HG03558 (cell line): ENCODE results near the gene PARD3.

Source experiments
- ATAC-seq: cut with Tn5 transposase; IDR thresholded peaks from one replicate; pipeline ENCODE4 v1.9.1; 2021; ENCODE audit warnings: moderate number of reproducible peaks; ENCODE audit not compliant: unreplicated experiment; ENCODE audit errors: extremely low read depth

PARD3 gene

DNA sequence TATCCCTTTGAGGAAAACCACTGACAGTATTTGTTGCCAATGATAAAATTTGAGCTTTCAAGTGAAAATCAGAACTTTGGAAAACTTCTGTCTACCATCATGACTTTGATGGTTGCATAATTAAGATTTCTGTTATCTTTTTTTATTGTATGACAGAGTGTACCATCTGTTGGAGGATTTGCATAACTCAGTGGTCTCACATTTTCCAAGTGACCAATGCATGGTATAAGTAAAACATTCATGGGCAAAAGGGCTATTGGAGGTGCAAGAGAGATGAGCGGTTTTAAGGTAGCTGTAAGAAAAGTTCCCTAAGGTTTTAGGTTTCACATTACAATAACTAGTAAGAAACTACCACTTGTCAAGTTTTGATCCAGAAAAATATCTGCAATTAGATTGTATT, 625.3 kb downstream of the PARD3 start:
- ATAC-seq = no peak

DNA sequence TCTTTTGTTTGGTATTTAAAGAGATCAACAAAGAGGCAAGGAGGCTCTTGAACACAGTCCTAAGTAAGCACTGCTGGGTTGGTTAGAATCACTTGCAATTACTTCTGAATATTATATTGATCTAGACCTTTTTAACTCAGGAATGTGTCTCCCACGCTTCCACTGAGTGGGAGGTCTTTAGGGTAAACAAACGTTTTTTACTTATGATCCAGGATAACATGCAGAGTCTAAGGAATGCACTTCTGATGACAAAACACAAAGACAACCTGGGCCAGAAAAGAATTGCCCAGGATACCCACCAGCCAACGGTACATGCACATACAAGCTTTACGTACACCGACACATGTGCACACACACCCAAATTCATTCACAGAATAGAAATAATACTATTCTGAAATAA, 626.9 kb downstream of the PARD3 start:
- ATAC-seq = no peak

DNA sequence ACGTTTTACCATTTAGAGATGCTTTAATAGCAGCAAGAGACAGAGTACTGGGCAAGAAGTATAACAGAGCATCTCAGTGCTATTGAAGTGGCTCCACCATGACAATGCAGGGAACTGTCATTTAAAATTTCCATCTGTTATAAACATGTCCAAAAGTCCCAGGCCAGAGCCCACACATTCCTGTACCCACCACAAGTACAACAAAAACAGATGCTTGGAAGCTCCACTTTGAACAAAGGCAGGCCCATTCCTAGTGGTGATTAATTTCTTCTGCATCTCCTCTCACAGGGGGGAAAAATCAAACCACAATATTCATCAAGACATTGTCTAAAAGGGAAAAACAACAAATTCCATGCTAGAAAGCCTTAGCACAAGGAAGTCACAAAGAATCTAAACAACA, 627.9 kb downstream of the PARD3 start:
- ATAC-seq = no peak

DNA sequence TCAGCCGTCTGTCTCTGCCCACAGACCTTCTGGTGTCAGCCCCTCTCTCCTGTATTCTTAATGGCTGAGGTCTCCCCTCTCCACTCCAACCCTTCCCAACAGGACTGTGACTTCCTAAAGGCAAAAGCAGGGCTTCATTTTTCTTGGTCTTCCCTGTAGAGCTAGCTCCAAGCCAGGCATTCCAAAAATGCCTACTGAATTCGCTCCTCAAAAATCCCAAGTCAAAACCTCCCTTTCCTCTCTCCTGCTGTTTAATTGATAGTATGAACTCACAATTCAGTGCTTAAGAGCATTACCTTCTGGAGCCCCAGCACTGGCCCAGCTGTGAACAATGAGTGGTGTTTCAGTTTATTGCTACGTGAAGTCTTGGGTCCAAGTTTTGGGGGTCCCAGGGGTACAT, 628.4 kb downstream of the PARD3 start:
- ATAC-seq = no peak

DNA sequence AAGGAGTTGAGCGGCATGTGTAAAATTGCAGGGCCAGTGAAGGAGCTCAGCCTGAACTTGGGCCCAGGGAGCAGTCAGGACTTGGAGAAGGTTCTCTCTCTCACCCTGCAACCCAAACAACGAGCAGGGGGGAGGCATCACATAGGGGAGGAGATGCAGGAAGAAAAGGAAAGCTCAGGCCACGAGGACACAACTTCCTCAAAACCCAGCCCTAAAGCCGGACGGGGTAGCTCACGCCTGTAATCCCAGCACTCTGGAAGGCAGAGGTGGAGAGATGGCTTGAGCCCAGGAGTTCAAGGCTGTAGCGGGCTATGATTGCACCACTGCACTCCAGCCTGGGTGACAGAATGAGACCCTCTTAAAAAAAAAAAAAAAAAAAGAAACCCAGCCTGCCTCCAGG, 629.1 kb downstream of the PARD3 start:
- no peak for ATAC-seq

DNA sequence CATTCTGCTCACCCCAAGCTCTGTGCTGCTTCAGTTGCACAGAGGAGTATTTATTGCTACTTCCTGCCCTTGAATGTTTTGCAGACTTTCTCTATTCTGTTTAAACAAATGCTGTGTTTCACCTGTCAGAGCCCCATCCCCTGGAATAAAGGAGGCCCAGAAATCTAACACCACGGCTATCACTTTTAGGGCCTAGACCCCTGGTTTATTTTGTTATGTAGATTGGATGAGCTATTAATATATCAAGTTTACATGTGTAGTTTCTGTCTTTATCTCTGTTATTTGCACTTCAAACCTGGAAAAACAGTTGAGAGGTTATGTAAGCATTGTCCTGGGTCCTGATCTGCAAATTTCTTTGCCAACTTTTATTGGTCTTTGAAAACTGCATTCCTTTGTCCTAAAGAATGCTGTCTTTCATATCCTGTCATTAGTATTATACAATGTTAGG, 630.1 kb downstream of the PARD3 start:
- ATAC-seq = no peak

DNA sequence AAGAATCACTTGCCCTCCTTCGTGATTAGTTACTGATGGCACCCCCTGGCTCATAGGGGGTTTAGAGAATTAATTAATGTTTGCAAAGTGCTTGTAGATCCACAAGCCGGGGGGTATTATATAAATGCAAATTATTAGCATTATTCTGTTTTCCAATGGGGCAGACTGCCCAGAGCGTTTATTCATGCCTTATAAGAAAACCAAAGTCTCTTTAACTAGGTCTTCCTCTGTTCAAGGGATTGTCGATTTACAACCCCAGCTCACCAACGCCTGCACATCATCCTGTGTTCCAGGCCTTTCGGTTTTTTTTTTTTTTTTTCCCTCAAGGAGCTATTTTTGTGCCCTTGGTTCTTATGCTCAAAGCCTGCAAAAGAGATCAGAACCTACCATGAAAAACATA, 630.7 kb downstream of the PARD3 start:
- no peak for ATAC-seq

DNA sequence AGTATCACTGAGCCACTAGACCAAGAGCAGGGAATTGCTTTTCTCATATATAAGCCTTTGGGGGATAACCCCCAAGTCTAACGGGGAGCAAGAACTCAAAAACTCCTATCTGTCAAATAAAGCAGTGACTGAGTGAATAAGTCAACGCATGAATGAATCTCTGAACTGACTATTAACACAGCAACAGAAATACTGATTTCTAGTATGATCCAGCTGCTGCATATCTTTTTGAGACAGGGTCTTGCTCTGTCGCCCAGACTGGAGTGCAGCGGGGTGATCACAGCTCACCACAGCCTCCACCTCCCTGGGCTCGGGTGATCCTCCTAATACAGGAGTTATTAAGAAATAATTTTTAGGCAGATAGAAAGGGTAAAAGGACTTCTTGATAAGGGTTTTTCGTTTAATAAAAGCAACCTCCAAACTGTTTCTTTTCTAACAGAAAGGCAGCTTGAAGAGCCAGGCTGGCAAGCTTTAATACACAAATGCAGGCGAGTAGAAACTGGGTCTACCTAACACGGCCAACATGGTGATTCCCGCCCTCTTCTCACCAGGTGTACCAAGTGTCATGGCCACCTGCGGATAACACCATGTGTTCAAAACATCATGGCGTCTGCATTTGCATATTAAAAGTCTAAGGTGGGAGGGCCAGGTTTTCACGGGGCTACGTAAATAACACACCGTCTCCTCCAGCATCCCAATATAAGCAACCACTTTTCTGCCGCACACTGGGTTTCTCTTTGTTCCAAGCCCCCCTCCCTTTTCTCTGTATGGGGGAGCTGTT, 631.9 kb downstream of the PARD3 start:
- ATAC-seq = no peak

DNA sequence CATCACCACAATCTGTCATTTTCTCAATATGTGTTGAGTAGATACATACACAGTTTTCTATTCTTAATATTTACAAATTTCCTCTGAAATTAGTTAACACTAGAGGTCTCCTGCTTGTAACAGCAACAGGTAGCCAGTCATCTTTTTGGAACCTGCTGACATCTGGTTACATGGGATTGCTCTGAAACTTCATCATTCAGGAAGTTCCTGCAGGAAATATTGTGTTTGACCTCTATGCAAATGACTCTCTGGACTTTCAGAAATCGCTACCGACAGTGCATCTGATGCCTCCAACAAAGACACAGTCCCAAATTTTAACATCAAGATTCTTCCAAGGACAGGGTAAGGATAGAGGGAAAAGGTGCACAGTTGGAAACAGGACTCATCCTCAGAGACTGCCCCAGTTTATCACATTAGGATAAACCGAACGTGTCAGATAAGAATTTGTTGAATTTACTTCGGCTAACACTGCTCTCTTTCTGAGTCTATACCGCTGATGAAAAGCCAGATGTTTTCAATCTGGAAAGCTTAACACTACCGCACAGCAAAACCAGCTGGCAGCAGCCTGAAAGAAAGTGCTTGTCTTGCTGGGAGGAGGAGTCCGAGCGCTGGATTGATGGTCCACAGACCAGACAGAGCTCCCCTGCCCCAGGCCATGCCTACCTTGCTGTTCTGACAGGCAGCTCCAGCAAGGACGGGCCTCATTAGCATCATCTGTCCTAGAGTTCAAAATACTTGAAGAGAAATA, 633.4 kb downstream of the PARD3 start:
- no peak for ATAC-seq

DNA sequence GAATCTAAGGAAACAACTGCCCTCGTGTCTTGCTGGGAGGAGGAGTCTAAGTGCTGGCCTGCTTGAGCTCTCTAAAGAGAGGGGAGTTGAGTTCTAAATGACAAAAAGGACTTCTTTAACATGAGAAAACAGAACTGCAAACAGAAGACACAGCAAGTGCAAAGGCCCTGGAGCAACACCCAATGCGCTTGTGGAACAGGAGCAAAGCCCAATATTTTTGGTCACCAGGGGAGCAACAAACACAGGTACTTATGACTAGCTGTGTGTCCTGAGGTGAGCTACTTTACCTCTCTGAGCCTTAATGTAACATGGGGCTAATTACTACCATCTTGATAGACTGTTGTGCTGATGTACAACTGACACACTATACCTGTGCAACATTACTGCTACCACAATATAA, 634.3 kb downstream of the PARD3 start:
- ATAC-seq = no peak

DNA sequence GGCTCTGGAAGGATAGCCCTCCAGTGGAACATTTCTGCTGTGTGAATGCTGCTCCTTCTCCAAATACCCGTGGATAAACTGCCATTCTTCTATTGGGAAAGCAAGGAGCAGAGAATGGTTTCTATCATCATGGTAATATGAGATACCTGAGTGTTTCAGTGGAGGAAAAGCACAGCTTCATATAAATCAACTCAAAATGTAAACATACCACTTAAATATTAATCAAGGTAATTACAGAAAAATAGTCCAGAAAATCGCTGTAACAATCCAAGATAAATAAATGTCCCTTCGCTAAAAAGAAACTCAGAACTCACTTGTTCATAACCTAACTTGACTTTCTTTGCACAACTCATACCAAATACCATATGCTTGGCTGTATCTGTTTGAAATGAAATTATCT, 635.8 kb downstream of the PARD3 start:
- no peak for ATAC-seq

DNA sequence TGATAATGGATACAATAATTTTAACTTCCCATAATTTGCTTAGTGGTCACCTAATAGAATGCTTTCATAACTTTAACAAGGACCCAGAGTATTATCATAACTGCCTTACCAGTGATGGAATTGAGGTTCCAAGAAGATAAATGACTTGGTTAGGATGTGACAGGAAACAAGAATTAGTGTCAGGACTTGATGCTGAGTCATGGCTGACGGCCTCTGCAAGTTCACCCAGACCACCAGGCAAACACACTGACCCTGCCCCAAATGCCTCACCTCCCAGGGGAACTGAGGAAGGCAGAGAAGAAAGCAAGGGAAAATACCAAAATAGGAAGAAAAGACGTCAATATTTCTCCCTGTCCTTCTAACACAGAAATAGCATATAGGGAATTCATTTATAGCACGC, 636.3 kb downstream of the PARD3 start:
- no peak for ATAC-seq

DNA sequence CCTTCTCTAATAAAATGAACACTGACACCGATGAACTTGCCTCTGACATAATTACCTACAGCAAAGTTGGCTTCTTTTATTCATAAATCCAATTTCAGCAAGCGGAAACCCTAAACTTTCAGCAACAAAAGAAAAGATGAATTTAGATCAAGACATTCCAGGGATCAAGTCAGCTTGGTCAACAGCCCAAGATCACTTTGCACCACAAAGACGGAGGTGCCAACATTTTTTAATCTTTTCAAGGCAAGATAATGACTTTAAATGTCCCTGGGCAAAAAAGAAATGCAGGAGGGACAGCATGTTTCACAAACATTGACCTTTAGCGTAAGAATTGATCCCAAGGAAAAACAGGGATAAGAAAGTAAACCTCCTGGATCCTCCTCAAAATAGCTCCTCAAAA, 636.9 kb downstream of the PARD3 start:
- no peak for ATAC-seq

DNA sequence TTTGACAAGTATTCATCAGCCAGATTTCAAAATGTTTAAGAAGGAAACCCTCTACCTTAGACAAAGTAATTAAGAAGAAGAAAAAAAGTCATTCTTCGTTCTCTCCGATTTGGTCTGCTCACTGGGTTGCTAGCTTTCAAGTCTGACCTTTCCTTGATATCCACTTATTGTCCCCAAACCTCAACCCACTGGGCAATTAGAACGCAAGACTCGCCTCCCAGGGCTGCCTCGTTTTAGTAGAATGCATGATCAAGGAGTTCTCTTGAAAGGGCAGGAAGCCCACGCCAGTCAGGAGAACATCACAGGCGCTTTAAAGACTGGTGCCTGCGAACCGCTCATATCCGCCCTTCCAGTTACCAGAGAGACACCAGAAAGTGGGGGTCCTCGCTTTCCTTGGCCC, 637.7 kb downstream of the PARD3 start:
- ATAC-seq = no peak

DNA sequence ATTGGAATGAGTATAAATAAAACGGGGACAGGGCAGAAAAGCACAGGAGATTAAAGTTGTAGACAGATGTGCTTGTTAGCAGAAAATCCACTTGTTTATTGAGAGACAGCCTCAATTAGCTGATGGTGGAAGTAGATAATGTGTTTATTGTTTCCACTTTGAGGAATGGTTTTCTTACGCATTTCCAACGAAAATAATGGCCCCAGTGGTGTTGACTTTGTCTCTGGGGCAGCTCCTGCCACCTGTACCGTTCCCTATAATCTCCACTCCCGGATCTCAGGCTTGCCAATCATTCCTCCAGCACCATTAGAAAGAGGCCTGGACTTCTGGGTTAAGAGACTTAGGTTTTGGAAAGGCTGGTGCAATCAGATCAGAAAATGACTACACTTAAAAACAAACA, 638.7 kb downstream of the PARD3 start:
- ATAC-seq = no peak

DNA sequence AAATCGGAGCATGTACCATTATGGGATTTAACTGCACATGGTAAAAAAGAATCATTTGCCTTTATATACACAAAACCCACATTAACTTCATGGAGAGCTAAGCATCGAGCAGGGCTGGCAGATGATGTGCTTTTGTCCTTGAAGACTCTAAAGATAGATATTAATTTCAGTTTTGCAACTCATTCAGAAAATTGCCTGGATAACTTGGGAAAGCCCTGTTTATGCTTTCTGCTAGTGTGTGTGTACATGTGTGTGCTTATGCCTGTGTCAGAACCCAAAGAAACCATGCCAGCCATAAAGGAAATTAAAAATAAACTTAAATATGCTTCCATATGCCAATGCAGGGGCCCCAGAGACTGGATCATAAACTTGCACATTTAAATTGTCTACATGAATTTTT, 640.0 kb downstream of the PARD3 start:
- no peak for ATAC-seq

DNA sequence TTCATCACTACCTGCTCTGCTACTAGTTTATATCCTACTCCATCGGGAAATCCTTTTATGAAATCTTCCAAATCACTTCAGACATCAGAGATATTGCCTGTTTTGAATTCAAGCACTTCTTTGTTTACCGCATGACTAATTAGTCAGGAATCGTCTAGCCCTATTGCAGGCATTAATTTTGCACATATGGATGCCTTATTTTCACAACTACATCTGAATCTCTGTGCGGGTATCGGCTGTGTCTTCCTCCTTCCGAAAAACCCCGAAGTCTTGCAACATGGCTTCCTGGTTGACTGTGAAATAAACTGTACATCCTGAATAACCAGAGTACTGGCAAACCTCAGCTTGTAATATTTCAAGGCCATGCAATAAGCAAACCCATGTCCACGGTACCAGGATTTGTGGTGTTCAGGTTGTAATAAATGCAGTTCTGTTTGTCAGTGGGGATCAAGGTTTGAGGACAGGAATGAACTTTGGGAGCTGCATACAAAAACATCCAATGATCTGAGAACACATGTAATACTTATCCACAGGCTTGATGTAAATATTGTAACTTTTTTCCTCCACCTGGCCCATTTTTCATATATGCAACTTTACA, 642.1 kb downstream of the PARD3 start:
- ATAC-seq = no peak

DNA sequence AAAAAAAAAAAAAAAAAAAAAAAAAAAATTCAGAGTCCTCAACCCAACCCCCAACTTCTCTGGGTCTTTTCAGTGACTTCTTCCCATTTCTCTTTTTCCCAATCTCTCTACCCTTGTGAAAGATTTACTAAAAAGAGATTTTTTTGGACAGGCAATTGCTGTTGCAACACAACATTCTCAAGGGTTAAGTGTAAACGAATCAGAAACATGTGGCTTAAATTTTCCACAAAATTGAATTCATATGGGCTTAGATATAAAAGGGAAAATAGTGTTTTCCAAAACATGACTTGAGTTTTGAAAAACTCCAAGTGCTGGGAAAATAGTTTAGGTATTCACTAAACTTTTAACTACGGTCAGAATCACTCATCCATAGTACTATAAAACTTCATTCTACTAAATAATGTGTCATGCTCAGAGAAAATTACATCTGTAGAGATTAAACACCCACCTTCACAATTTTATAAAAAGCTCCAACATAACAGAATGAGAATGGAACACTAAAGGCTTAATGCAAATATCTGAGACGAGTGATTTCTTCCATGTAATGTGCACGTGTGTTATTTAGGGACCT, 643.1 kb downstream of the PARD3 start:
- ATAC-seq = no peak

DNA sequence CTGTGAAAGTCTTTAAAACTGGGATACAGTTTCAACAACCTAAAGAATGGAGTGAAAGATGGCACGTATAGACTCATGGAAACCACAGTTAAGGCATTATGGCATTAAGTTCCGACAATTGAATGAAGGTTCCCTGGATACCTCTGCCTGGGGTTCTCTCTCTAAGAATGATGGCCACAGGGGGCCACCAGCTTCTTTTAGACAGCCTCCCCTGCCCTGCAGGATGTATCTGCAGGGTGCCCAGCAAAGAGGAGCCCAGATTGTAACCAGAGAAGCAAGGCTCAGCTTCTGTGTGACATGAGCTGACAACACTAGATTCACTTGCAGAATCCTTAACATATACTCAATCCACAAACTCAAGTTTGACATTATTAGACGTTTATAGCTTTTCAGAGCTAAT, 645.4 kb downstream of the PARD3 start:
- ATAC-seq = no peak

DNA sequence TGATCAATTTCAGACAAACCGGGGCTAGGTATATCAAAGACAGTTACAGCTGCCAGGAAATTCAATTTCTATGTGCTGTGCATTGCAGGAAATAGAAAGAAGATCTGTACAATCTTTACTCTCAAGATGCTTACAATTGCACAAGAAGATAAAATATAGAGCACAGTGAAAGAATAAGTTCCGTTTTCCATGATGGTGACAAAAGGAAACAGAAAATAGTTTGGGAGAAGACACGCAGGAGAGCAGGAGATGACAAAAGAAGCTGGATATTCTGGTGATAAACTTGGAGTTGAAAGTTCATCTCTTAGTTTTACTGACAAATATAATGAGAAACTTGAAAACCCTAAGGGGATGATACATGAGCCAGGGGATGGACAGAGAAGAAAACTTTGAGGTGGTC, 646.0 kb downstream of the PARD3 start:
- ATAC-seq = no peak

DNA sequence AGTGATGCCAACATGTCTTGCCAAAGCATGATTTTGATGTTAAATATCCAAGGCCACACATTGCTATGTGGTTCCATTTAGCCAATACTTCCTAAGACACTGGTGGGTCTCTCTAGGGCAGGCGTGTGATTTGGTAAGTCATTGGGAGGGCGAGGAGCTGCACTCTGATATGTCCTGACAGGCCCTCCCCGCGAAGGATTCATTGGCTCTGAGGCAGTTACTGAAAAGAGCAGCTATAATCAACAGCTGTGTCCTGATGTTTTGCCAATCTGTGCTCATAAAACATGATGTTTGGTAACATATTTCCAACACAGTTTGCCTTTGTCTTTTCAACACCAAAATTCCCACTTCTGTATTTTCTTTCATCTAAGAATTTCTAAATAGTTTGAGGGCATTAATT, 646.7 kb downstream of the PARD3 start:
- no peak for ATAC-seq
